NCI-H2227 (cell line): ENCODE measurements around the gene KIRREL3.

Source experiments
- DNase-seq: peaks from one replicate; lab custom pipeline; 2025; ENCODE audit not compliant: unreplicated experiment; lab: John Stamatoyannopoulos, UW

The KIRREL3 gene

DNA sequence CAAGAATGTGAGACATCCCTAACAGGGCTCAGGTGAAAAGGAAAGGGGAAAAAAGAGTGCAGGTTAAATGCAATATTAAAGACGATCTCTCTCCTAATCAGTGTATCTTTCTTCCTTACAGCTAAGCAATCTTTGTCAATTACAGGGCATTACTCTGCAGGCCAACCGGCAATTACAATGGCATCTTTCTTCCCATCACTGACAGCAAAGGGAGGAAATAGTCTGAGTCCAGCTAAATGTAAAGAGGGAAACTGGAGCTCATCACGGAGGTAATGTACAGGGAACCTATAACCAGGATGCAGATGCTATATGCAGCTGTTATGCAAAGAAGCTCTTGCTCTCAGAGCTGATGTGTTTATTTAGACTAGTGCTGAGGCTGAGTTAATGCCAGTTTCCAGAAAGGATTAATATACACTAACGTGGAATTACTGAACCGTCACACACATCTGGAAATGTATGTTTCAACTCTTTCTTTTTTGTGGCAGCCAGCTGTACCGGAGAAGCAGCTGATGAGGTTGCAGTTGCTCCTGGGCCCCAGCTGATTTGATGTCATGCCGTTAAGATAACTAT is 121.6 kb downstream of the KIRREL3 start:
- DNase-seq, result peak; percentile 36

DNA sequence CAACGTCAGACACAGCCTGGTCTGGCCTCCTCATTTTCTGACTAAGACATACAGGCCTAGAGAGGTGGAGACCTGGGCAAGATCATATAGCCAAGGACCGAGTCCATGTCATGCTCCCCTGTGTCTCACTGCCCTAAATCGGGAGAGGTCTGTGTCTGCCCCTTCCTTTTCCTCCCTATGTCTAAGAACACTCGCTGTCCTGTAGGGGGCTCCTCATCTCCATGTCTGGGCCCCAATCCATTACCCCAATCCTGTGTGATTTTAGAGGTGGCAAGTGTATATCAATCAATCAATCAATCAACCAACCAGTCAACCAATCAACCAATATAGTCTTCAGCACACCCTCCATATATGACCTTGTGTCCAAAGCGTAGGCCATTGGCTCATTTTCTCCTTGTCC is 125.7 kb downstream of the KIRREL3 start:
- no peak for DNase-seq

DNA sequence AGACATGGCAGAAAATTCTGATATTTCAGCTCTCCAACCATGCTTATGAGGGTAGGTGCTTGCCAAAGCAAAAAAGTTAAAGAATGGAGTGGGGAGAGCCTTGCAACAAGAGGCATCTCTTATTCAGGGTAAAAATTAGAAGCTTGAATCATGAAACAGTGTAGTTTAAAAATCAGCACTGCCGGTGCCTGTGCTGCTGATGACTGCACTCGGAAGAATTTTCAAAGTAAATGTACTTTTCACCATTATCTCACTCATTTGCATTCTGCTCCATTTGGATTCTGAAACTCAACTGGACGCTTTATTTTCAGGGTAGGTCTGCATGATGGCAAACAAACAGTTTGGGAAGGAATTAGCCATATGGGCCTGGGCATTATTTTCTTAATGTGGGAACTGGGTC is 126.3 kb downstream of the KIRREL3 start:
- no peak for DNase-seq

DNA sequence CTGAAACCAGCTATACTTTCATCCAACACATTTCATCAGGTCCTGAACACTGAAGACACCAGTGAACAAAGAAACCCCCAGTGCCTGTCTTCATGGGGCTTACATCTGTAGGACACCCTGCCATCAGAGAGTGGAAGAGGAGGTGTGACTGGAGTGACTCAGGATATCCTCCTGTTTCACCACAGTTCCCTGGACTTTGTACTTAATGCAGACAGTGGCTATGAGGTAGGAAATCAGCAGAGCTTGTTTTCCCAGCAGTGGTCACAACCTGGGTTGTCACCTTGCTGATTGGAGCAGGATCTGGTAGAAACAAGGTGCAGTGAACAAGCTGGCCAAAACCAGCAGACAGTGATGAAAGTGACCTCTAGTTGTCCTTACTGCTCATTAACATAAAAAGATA is 128.8 kb downstream of the KIRREL3 start:
- no peak for DNase-seq

DNA sequence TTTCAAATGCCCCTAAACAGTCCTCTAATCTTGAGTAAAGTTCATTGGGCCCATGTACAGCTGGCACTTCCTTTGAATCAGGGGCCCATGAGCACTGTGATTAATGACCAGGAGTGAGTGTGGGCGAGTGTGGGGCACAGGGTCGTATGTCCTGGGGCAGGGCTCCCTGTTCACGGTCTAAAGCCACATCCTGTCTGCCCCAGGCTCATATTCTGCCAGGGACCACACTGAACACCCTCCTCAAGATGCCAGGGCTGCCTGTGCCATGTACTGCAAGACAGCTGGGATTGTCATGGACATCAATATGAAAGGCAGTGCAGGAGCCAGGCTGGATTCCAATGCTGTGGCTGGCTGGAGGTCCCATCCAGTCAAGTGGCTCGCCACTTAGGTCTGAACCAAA is 130.5 kb downstream of the KIRREL3 start:
- no peak for DNase-seq

DNA sequence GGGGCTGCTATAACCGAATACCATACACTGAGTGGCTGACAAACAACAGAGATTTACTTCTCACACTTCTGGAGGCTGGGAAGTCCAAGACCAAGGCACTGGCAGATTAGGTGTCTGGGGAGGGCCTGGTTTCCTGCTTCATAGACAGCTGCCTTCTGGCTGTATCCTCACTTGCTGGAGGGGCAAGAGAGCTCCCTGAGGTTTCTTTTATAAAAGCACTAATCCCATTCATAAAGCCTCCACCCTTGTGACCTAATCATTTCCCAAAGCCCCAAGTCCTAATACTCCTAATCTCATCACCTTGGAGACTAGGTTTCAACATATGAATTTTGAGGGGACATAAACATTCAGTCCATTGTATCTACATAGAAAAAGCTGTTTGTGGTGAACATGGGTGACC is 131.8 kb downstream of the KIRREL3 start:
- no peak for DNase-seq

DNA sequence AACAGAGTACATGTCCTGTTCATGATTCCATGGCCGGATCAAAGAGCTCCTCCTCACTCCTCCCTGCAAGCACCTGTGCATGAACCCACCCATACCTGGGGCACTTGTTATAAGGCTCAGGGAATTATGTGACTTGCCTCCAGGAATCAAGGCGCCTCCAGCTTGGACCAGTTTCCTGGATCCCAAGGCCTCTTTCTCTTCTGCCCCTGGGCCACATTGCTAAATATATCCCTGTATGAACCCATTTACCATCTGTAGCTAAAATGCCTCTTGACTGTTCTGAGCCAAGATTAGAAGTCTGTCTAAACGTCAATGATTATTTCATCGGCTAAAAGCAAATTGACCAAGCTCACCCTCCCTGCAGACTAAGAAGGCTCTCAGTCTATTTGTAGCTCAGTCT is 135.6 kb downstream of the KIRREL3 start:
- no peak for DNase-seq

DNA sequence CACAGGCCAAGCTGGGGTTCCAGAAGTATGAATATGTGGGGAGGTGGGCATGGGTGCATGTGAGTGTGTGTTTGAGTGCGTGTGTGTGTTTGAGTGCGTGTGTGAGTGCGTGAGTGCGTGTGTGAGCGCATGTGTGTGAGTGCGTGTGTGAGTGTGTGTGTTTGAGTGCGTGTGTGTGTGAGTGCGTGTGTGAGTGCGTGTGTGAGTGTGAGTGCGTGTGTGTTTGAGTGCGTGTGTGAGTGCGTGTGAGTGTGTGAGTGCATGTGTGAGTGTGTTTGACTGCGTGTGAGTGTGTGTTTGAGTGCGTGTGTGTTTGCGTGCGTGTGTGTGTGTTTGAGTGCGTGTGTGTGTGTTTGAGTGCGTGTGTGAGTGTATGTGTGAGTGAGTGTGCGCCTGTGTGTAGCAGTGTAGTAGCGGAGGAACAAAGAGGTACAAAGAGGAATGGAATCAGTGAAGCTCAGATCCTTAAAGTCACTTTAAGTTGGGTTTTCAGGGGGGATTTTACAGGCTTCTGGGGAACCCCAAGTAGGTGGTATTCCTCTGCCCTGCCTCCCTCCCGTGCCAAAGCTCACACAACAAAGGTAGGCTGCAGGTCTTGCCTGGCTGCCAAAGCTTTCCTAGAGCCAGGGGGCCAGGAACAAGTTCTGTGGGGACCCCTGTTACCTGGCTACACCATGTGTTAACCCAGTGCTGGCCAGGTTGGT is 137.1 kb downstream of the KIRREL3 start:
- no peak for DNase-seq

DNA sequence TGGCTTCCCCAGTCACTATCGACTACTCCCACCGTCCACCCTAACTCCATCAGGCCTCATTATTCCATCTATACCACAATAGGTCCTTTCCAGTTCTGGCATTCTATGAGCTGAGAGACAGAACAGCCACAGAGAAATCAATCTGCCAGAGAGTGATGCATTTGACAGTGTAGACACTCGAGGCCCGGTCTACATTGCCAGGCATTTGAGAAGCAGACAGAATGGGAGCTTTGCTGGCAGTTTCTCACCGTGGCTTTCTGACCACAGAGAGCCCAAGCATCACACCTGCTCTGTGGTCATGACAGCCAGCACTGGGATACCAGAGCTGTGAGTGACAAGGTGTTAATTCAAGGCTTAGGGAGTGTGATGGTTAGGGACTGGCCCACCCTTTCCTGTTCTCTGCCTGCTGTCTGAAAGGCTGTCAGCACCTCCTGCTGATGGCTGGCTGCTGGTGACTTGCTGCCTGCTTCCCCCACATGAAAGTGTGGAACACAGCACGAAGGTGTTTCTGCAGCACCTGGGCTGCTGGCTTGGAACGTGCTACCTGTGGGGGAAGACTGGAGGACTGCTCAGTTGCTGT is 137.8 kb downstream of the KIRREL3 start:
- no peak for DNase-seq

DNA sequence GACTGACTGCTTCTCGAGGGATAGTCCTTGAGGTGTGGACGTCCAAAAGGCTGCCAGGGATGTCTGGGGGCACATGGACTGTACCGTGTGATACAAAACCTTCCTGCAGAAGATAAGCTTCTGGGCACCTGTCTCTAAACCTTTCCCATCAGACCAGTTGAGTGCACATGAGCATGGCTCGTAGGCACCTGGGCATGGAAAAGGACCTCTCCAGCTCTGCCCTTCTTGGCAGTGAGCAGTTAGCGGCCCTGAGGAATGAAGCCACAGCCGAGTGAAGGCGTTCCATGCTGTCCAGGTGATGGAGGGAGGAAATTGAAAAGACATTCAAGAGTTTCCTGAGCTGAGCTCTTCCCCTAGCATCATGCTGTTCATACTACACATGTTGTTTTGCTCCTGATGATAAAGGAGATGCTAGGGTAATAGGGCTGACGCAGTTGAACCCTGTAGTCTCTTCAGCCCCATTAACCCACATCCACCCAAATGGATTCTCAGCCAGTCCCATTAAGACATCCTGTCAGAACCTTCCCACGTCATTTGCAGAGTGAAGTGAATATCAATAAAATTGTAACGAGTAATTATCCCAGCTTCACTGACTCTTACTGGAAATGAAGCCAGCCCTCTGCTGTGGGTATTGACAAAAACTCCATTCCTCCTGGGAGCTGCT is 138.6 kb downstream of the KIRREL3 start:
- no peak for DNase-seq

DNA sequence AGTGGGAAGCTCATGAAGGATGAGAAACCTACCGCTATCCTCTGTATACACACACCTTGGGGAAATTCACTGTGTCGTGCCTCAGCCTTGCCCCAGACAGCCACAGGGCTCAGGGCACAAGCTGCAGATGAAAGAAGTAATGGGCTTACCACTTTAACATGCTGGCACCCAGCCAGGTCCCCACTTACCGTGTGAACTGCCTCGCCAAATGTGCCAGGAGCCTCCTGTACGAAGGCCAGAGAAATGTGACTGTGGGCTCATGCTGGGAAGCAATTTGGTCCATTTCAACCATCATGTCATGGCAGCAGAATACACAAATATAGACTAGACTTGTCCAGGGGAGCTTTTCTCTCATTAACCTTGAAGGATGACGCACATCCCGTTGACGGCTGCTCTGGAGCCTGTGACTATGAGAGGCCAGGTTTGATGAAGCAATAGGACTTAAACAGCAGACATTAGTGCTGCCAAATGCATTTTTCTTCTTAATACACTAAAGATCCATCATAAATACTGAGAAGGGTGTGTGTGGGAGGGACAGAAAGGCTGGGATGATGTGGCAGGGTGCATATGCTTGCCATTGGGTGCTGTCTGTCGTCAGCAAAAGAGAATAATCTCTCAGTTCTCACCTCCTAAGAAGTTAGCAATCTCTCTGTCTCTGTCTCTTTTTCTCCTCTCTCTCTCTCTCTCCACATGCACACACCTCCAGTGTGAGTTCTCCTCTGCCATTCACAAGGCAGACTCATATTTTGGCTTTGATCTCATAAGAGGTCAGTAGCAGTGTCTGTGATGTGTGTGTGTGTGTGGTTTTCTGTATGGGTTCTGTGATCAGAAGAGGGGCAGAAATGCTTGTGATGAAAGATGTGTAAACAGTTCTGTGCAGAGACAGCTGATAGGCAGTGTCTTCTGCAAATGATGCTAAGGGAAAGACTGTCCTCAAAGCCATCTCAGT is 142.4 kb downstream of the KIRREL3 start:
- peak; percentile 90 for DNase-seq

DNA sequence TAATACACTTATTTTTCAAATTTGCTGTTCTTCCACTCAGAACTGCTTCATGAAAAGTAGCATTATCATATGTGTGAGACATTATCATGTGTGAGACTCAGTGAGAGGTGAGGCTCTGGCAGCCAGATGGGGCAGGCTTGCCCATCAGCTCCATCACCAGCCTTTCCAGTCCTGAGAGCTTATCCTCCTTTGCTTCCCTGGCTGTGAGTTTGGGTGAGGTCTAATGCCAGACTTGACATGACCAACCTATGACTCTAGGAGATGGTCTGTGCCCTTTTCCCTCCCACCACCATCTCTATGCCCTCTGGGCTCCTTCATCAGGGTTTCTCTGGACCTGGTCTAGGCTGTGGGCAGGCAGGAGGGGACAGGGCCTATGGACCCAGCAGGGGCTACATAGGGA is 145.0 kb downstream of the KIRREL3 start:
- no peak for DNase-seq

DNA sequence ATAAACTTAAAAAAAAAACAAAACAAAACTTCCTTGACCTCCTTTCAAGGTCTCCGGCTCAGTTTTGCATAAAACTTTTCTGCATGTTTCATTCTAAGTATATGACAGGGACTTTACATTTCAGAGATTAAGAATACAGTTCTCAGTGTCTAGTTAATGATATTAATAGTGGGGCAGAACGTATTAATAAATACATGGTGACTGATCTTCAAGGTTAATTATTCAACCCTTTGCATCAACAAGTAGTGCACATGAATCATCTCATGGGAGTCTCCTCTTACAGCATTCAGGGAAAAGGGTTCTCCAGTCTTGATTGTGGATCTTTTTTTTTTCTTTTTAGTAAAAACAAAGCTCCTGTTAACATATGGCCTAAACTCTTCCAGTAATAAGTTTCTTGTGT is 146.8 kb downstream of the KIRREL3 start:
- no peak for DNase-seq

DNA sequence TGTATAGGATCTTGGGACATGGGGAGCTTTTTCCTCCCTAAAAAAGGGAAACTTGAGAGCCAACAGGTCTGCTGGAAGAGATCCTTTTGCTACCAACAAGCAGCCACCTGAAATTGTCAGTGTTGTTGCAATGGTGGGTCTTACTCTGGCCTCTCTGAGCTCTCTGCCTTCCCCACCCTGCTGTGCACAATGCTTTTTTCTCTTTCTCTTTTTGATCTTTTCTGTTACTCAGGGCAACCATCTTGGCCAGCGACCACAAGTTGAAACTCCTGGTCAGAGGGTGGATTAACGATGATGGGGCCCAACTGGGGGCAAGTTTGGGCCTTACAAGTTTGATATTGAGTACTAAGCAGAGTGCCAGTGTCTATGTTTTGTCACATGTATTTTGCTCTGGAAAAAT is 155.8 kb downstream of the KIRREL3 start:
- DNase-seq, result no peak

DNA sequence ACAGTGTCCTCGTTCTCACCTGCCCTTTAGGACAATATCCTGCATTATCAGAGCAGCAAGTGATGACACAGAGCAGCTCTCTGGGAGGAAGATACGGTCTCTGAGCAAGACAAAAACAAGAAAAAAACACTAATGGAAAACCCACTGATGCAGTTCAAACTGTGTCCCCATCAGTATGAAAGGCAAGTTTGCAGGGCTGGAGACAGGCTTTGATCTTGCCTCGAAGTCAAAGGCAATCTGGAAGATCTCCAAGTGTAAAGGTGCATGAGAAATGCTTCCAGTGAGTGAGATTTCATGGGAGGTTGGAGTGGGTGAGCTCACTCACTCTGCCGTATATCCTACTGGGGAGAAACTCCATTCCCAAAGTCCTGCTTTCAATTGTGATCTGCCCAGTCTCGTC is 157.5 kb downstream of the KIRREL3 start:
- no peak for DNase-seq

DNA sequence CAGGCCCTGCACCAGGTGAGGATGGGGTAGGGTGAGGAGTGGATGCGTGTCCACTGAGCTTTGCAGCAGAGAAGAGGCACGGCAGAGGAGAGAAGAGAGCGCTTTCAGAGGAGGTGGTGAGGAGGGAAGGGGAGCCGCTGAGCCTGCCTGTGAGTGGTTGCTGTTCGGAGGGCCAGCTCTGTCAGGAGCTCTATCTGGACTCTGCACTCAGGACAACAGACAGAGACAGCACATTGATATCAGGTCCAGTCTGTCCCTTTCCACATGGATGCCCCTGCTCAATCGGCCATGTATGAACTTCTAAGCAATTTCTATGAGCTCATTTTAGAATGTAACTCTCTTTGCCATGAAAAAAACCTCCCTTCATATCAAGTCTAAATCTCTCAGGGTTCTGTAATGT is 158.6 kb downstream of the KIRREL3 start:
- DNase-seq, result no peak

DNA sequence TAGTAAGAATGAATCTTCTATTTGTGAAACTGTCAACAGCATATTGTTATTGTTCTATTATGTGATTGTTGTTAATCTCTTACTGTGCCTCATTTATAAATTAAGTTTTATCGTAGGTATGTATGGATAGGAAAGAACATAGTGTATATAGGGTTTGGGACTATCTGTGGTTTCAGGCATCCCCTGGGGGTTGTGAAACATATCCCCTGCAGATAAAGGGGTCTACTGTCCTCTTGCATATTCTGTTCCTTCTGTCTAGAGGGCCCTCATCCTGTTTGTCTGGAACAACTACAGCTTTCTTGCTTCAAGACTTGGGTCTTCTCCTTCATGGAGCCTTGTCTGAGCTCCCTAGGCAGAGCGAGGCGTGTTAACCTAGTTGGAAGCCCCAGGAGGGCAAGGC is 159.6 kb downstream of the KIRREL3 start:
- no peak for DNase-seq

DNA sequence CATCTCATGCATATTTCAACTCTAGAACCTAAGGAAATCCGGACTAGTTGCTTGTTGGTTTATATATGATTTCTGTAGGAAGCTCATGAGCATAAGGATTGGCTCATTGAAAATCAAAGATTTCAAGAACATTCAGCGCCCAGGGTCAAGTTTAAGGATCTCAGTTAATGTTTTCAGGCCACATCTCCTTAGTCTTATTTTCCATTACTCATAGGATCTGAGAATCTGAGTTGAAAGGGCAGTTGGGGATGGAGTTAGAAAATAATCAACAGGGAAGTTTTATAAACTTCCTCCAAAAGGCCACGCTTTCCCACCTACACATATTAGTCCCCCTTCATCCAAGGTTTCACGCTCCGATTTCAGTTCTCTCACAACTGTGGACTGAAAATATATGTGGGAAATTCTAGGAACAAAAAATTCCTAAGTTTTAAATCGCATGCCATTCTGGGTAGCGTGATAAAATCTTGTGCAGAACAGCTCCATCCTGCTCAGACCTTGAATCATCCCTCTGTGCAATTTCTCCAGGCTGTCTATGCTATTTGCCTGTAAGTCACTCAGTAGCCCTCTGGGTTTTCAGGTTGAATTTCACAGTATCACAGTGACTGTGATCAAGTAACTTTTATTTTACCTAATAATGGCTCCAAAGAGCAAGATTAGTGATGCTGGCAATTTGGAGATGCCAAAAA is 160.2 kb downstream of the KIRREL3 start:
- no peak for DNase-seq

DNA sequence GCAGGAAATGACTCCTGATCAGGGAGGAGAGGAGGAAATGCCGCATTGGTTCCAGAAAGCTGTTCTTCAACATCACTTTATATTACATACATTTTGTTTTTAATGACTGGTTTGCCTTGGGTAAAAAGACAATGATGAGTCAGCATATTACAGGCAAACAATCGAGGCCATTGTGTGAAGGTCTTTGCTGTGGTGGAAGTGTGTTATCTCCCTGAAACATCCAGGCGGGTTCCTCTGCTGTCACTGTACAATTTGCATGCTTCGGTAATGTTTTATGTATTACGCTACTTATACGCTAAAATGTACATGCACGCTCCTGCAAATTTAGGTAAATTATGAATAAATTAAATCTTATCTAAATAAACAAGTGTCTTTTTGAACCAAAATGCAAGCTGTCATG is 161.1 kb downstream of the KIRREL3 start:
- peak; percentile 13 for DNase-seq

DNA sequence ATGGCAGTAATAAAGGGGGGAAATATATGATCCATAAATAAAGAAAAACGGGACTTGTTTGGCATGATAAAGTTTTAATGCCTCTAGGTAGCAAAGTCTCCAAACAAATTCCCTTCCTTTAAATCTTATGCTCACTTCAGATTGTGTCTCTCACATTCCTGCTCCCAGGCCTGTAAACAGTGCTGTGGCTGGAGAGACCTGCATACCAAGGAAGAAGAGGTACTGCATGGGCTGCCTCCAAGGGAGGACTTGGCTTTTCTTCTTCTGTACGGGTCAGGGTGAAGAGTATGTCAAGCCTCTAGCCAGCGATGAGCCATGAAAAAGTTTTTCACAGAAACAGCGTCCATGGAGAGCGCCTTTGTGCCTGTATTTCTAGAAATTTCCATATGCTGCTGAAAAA is 161.8 kb downstream of the KIRREL3 start:
- no peak for DNase-seq

DNA sequence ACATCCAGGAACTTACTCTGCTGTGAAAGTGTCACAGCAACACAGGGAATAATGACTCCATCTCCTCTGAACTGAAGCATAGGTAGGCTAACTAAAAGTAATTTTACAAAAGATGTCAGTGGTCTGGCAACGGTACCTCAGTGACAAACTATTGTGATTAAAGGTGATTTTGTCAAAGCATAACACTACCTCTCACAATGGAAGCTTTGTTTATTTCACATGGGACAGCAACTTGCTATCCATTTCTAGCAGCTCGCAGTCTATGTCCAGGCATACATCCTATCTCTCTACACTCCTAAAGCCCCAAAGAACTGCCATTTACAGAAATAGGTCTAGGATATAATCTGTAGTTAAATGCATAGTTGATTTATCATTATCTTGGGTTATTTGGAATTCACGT is 163.0 kb downstream of the KIRREL3 start:
- no peak for DNase-seq
